ENCODE measurements around the gene RNF11. TPM values are rescaled to one million over a fixed set of nuclear protein-coding genes. Genes with fewer than 3 reads are reported as not detected.

The RNF11 gene
- polyA plus RNA-seq, 2 of the 4 experiments (the other 2 are of a cell fraction) = 28.5 to 56.8 TPM

DNA sequence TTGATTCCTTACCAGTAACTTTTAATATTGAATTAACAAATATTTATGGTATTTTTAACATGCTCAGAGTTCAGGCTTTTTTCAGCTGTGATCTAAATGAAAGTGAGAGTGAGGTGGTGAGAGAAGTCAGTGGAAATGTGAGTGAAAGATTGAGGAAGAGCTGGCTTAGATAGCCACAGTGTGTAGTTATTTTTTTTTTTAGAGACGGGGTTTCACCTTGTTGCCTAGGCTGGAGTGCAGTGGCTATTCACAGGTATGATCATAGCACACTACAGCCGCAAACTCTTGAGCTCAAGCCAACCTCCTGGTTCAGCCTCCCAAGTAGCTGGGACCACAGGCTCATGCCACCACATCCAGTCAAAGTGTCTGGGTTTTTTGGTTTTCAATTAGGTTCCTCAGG is 10.9 kb downstream of the RNF11 start:
- TF ChIP-seq EHMT2 (IDR thresholded peaks at IDR 0.05; ENCODE audit: low read depth) (no peak), CTCF (IDR thresholded peaks at IDR 0.05) (no peak), KDM5A (IDR thresholded peaks at IDR 0.05) (no peak), HOXB5 (CRISPR knock-in tag; IDR thresholded peaks at IDR 0.05) (no peak), REST (IDR thresholded peaks at IDR 0.05) (no peak)
- CTCF ChIA-PET = interaction anchor here (0.6 kb wide), 1 partner anchor 1288 kb away, joined by 6 read pairs; no protein-coding TSS in a partner anchor
- WGBS (ENCODE audit: missing lambda C conversion rate) = 91% methylated on average over 2 of the region's 2 CpGs

DNA sequence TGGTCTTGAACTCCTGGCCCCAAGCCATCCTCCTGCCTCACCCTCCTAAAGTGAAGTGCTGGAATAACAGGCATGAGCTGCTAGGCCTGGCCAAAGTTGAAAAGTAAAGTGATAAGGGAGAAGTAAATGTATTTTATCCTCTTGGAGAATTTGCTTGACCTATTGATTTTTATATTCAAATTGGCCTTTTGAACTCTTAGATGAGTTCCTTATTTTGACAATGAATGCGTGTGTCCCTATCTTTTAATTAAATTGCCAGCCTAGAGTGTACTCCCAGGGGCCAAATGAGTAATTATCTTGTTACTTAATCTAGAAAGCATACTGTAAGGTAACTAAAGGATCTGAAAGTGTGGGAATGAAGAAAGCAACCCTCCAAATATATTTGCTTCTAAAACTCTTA is 11.4 kb downstream of the RNF11 start:
- DNase-seq (ENCODE audit: low read depth in 1 of 2, low spot score in 1 of 2) (no peak), FAIRE-seq (no peak), ATAC-seq (no peak)
- CTCF ChIA-PET = interaction anchor here (0.6 kb wide), 1 partner anchor 1288 kb away, joined by 6 read pairs; no protein-coding TSS in a partner anchor
- no peak overlapping the region for H3K4me3 ChIP-seq
- WGBS (ENCODE audit: missing lambda C conversion rate) = 93% methylated on average over 1 of the region's 1 CpG
- POLR2A ChIA-PET = no interaction called here
- no peak overlapping the region for H3K27ac ChIP-seq
- no peak for TF ChIP-seq GATA3 (IDR thresholded peaks at IDR 0.05; ENCODE audit: borderline replicate concordance)
- no peak for TF ChIP-seq EHMT2 (IDR thresholded peaks at IDR 0.05; ENCODE audit: low read depth)
- no peak for TF ChIP-seq CBX2 (IDR thresholded peaks at IDR 0.05; ENCODE audit: borderline replicate concordance, low read depth)
- no peak for TF ChIP-seq REST (IDR thresholded peaks at IDR 0.05)
- TF ChIP-seq, protein P1, sequence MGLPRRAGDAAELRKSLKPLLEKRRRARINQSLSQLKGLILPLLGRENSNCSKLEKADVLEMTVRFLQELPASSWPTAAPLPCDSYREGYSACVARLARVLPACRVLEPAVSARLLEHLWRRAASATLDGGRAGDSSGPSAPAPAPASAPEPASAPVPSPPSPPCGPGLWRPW (IDR thresholded peaks at IDR 0.05) = no peak
- TF ChIP-seq RAD21 (conservative IDR thresholded peaks at IDR 0.05 in 1 of 2, IDR thresholded peaks at IDR 0.05 in 1 of 2) = no peak
- no peak for TF ChIP-seq CBX8 (IDR thresholded peaks at IDR 0.05)
- no peak for TF ChIP-seq MAZ (IDR thresholded peaks at IDR 0.05; ENCODE audit: borderline replicate concordance, low read depth, low read length)
- no peak for TF ChIP-seq PBX3 (IDR thresholded peaks at IDR 0.05)
- TF ChIP-seq MYC (IDR thresholded peaks at IDR 0.05; ENCODE audit: borderline replicate concordance, low read length) = no peak
- no peak for TF ChIP-seq CHD2 (IDR thresholded peaks at IDR 0.05; ENCODE audit: low read length, partially characterized antibody)
- no peak for TF ChIP-seq FOSL2 (IDR thresholded peaks at IDR 0.05)
- TF ChIP-seq FOSL2 (CRISPR knock-in tag; IDR thresholded peaks at IDR 0.05) = no peak
- no peak for TF ChIP-seq JUN (IDR thresholded peaks at IDR 0.05)
- TF ChIP-seq E2F6 (IDR thresholded peaks at IDR 0.05; ENCODE audit: borderline replicate concordance, low read depth) = no peak
- no peak overlapping the region for H3K4me2 ChIP-seq
- H3K9me3 ChIP-seq = no peaks in the 10 kb centered on the region
- H3K4me1 ChIP-seq = 0 out of 3 replicates have a peak, but pooled peaks cover 3% of the 10 kb centered on the region

More for the DNA sequence above, 10.9 kb downstream of the RNF11 start:
- H3K9me3 ChIP-seq = no peaks in the 10 kb centered on the region
- no peak overlapping the region for H3K4me2 ChIP-seq
- no peak for DNase-seq (ENCODE audit: low read depth in 1 of 2, low spot score in 1 of 2)
- no peak for FAIRE-seq
- POLR2A ChIA-PET = no interaction called here
- H3K4me3 ChIP-seq = no peak overlapping the region
- H3K4me1 ChIP-seq = 0 out of 3 replicates have a peak, but pooled peaks cover 3% of the 10 kb centered on the region
- ATAC-seq = no peak
- H3K27ac ChIP-seq = no peak overlapping the region
